HFFc6 (cell line): ENCODE results near the gene GLYATL2. TPM values are rescaled to one million over a fixed set of nuclear protein-coding genes. Genes with fewer than 3 reads are reported as not detected.
A peak's percentile ranks its signal among the peaks of the same experiment; 100 is the strongest.

Source experiments
- DNase-seq: peaks from one replicate; pipeline ENCODE4 v3.0.0-alpha.2; 2018
- H3K27ac Mint-ChIP-seq: 2 replicates; pipeline ENCODE4 v1.8.0; 2020; ENCODE audit warnings: mild to moderate bottlenecking, mixed read lengths
- H3K27me3 Mint-ChIP-seq: 2 replicates; pipeline ENCODE4 v1.8.0; 2021; ENCODE audit warnings: mild to moderate bottlenecking, moderate library complexity, mixed read lengths; ENCODE audit not compliant: insufficient read depth
- H3K36me3 Mint-ChIP-seq: 2 replicates; pipeline ENCODE4 v1.8.0; 2021; ENCODE audit warnings: low read depth, mixed read lengths
- H3K4me1 Mint-ChIP-seq: 2 replicates; pipeline ENCODE4 v1.8.0; 2020; ENCODE audit warnings: low read depth, mixed read lengths
- H3K4me3 Mint-ChIP-seq: 2 replicates; pipeline ENCODE4 v1.8.0; 2020; ENCODE audit warnings: mild to moderate bottlenecking, moderate library complexity, mixed read lengths
- H3K9me3 Mint-ChIP-seq: 2 replicates; pipeline ENCODE4 v1.8.0; 2020; ENCODE audit warnings: mild to moderate bottlenecking, mixed read lengths
- CTCF ChIP-seq: fragments of 200-600 bp; sonication (generic); IDR thresholded peaks from 2 replicates; pipeline ENCODE4 v1.5.0; 2021; ENCODE audit warnings: antibody characterized with exemption, mild to moderate bottlenecking
- total RNA-seq, 6 experiments: library from RNA; stranded (reverse); fragmentation: NEBNext Ultra II Directional; extraction: Animal tissue kit (Norgen Biotek cat#: 25700); gene quantifications; 2 replicates in 1 of 6; 3 replicates in 5 of 6; pipeline ENCODE4 v1.2.3, GENCODE V29; 2021

GLYATL2 gene
- total RNA-seq, 6 experiments from 2014 or later: 0.12 to 0.75 (median 0.36) TPM; not detected in 2

GRCh38 chr11:58787903-58788302 lies 56.6 kb downstream of the GLYATL2 start:
- H3K36me3 Mint-ChIP-seq: no peaks in the 10 kb centered on the region
- DNase-seq: peak; percentile 29
- no peak for TF ChIP-seq CTCF
- no peak overlapping the region for H3K4me3 Mint-ChIP-seq
- no peak overlapping the region for H3K27ac Mint-ChIP-seq
- H3K4me1 Mint-ChIP-seq: peaks cover 13% of the 10 kb centered on the region
- peaks cover 6% of the 10 kb centered on the region for H3K27me3 Mint-ChIP-seq
- H3K9me3 Mint-ChIP-seq: no peaks in the 10 kb centered on the region

GRCh38 chr11:58786693-58787092 lies 57.8 kb downstream of the GLYATL2 start:
- no peaks in the 10 kb centered on the region for H3K9me3 Mint-ChIP-seq
- H3K36me3 Mint-ChIP-seq: no peaks in the 10 kb centered on the region
- peaks cover 13% of the 10 kb centered on the region for H3K4me1 Mint-ChIP-seq
- DNase-seq: peak; percentile 3
- no peak overlapping the region for H3K27ac Mint-ChIP-seq
- H3K27me3 Mint-ChIP-seq: peaks cover 6% of the 10 kb centered on the region
- H3K4me3 Mint-ChIP-seq: no peak overlapping the region
- no peak for TF ChIP-seq CTCF

- Mint-ChIP-seq H3K9me3 (no peaks in the 10 kb centered on the region), H3K36me3 (no peaks in the 10 kb centered on the region), H3K27me3 (peaks cover 3% of the 10 kb centered on the region; the same call in 1 of the 2 replicates), H3K4me3 (no peak overlapping the region), H3K27ac (no peak overlapping the region), H3K4me1 (peaks cover 13% of the 10 kb centered on the region)
- DNase-seq: no peak
- TF ChIP-seq CTCF: peak; percentile 47
Observed at GRCh38 chr11:58784995-58785394, 59.5 kb downstream of the GLYATL2 start.

Other genes with a start within 250 kb of the GLYATL2 start
- 1 to 10 TPM in 4 of 6 experiments, under 1 TPM in 2; 0.91 to 1.7 (median 1.2) TPM for gene CNTF, start 222.0 kb downstream of the GLYATL2 start, total RNA-seq
- gene GLYAT, start 112.8 kb downstream of the GLYATL2 start, total RNA-seq: not detected
- gene GLYATL1, start 94.8 kb upstream of the GLYATL2 start, total RNA-seq: under 1 TPM in 4 of 6 experiments, not detected in 2; 0.14 to 0.33 (median 0.23) TPM
- not detected for gene GLYATL1B, start 241.6 kb upstream of the GLYATL2 start, total RNA-seq